Caco-2 (cell line): ENCODE data around the gene MLPH. TPM values are rescaled to one million over a fixed set of nuclear protein-coding genes. Genes with fewer than 3 reads are reported as not detected.

ENCODE experiments used
- BruUV-seq: library from RNA; stranded (reverse); fragments of 400-500 nt; replicated peaks from 2 replicates; lab custom pipeline; 2021; lab: Mats Ljungman, UMichigan
- CTCF ChIA-PET: fragments of 300-600 bp; sonication (Branson Sonifier 250); formaldehyde crosslinking; loops from one replicate; lab custom pipeline; 2022; ENCODE audit warnings: antibody characterized with exemption; lab: Charles Lee
- POLR2A ChIA-PET: fragments of 300-600 bp; sonication (Branson Sonifier 250); formaldehyde crosslinking; loops from one replicate; lab custom pipeline; 2022; ENCODE audit warnings: antibody characterized with exemption; lab: Charles Lee
- DNase-seq, 2 experiments: peaks; one replicate each; pipeline versions ENCODE4 v3.0.0 to v3.0.0-alpha.2; 2020 to 2022
- H3K27me3 ChIP-seq: replicated peaks from 2 replicates; pipeline ENCODE4 v1.6.0; 2011; ENCODE audit warnings: low read length; ENCODE audit not compliant: control insufficient read depth, insufficient read depth
- H3K36me3 ChIP-seq: 2 replicates; pipeline ENCODE4 v1.5.1; 2011; ENCODE audit warnings: low read length; ENCODE audit not compliant: control insufficient read depth, insufficient read depth
- H3K4me1 ChIP-seq: fragments of 250-450 bp; sonication (Bioruptor Pico); 2 replicates; pipeline ENCODE4 v1.5.1; 2020; ENCODE audit warnings: mild to moderate bottlenecking
- H3K4me3 ChIP-seq: 2 replicates; pipeline ENCODE4 v1.5.1; 2011; ENCODE audit warnings: low read depth, mild to moderate bottlenecking, control low read depth, low read length
- H3K9me3 ChIP-seq: fragments of 250-450 bp; sonication (Bioruptor Pico); 2 replicates; pipeline ENCODE4 v1.5.1; 2020; ENCODE audit warnings: mild to moderate bottlenecking, moderate library complexity
- H3K27ac Mint-ChIP-seq: one replicate; pipeline ENCODE4 v1.8.0; 2022; ENCODE audit warnings: mixed read lengths; ENCODE audit not compliant: unreplicated experiment
- H3K27me3 Mint-ChIP-seq: one replicate; pipeline ENCODE4 v1.8.0; 2022; ENCODE audit warnings: mixed read lengths; ENCODE audit not compliant: insufficient read depth, unreplicated experiment
- H3K36me3 Mint-ChIP-seq: one replicate; pipeline ENCODE4 v1.8.0; 2022; ENCODE audit warnings: mild to moderate bottlenecking, mixed read lengths; ENCODE audit not compliant: insufficient read depth, unreplicated experiment
- H3K4me1 Mint-ChIP-seq: one replicate; pipeline ENCODE4 v1.8.0; 2022; ENCODE audit warnings: low read depth, mixed read lengths; ENCODE audit not compliant: unreplicated experiment
- H3K4me3 Mint-ChIP-seq: one replicate; pipeline ENCODE4 v1.8.0; 2022; ENCODE audit warnings: mild to moderate bottlenecking, moderate library complexity, mixed read lengths; ENCODE audit not compliant: unreplicated experiment
- H3K9me3 Mint-ChIP-seq: one replicate; pipeline ENCODE4 v1.8.0; 2022; ENCODE audit warnings: mixed read lengths; ENCODE audit not compliant: unreplicated experiment
- CTCF ChIP-seq, 2 experiments: fragments of 200-600 bp in 1 of 2; IDR thresholded peaks; 1 replicate in 1 of 2; 2 replicates in 1 of 2; pipeline versions ENCODE4 v1.5.1 to v1.8.0; 2011 to 2022; ENCODE audit warnings: antibody characterized with exemption in 1 of 2, control low read depth in 1 of 2, inconsistent platforms in 1 of 2, low read depth in 1 of 2, low read length in 1 of 2, mild to moderate bottlenecking in 1 of 2, moderate library complexity in 1 of 2; ENCODE audit not compliant: insufficient read depth in 1 of 2, severe bottlenecking in 1 of 2, unreplicated experiment in 1 of 2
- intact Hi-C: fragments of 100-400 bp; cut with micrococcal nuclease; formaldehyde crosslinking; loops from one replicate; pipeline ENCODE4 v1.10.0; 2022; ENCODE audit not compliant: unreplicated experiment
- total RNA-seq: library from RNA; stranded (reverse); gene quantifications from 2 replicates; pipeline ENCODE4 v1.2.3, GENCODE V29; 2022

Gene MLPH
- total RNA-seq, 1 experiment from 2014 or later, result not detected

GRCh38 chr2:237577458-237577857 is 90.4 kb downstream of the MLPH start:
- BruUV-seq, result no TSS peak

GRCh38 chr2:237577956-237578870 is 91.2 kb downstream of the MLPH start:
- no peak overlapping the region for H3K27ac Mint-ChIP-seq
- intact Hi-C loops, result no loop called here
- no peaks in the 10 kb centered on the region for H3K9me3 ChIP-seq
- POLR2A ChIA-PET, result no interaction called here
- CTCF ChIA-PET, result no interaction called here
- no peaks in the 10 kb centered on the region for H3K9me3 Mint-ChIP-seq
- H3K4me1 ChIP-seq, result no peaks in the 10 kb centered on the region
- no peak for TF ChIP-seq CTCF (IDR thresholded peaks at IDR 0.05; ENCODE audit: insufficient read depth in 1 of 2, low read depth in 1 of 2, low read length in 1 of 2, severe bottlenecking in 1 of 2, unreplicated experiment in 1 of 2)
- H3K4me3 Mint-ChIP-seq, result no peak overlapping the region
- no TSS peak for BruUV-seq
- H3K4me3 ChIP-seq, result no peak overlapping the region
- no peaks in the 10 kb centered on the region for H3K4me1 Mint-ChIP-seq
- no peak for DNase-seq
- H3K27me3 Mint-ChIP-seq, result no peaks in the 10 kb centered on the region
- no peaks in the 10 kb centered on the region for H3K36me3 ChIP-seq
- no peaks in the 10 kb centered on the region for H3K27me3 ChIP-seq
- peaks cover 39% of the 10 kb centered on the region for H3K36me3 Mint-ChIP-seq

More at GRCh38 chr2:237577458-237577857, 90.4 kb downstream of the MLPH start:
- ChIA-PET POLR2A (no interaction called here), CTCF (no interaction called here)
- Mint-ChIP-seq H3K36me3 (peaks cover 39% of the 10 kb centered on the region), H3K4me3 (no peak overlapping the region), H3K27ac (no peak overlapping the region), H3K4me1 (peaks cover under 1% of the 10 kb centered on the region), H3K27me3 (no peaks in the 10 kb centered on the region), H3K9me3 (no peaks in the 10 kb centered on the region)
- no peak overlapping the region for H3K4me3 ChIP-seq
- DNase-seq, result no peak
- H3K36me3 ChIP-seq, result no peaks in the 10 kb centered on the region
- H3K9me3 ChIP-seq, result no peaks in the 10 kb centered on the region
- no peaks in the 10 kb centered on the region for H3K4me1 ChIP-seq
- TF ChIP-seq CTCF (IDR thresholded peaks at IDR 0.05; ENCODE audit: insufficient read depth in 1 of 2, low read depth in 1 of 2, low read length in 1 of 2, severe bottlenecking in 1 of 2, unreplicated experiment in 1 of 2), result no peak
- no peaks in the 10 kb centered on the region for H3K27me3 ChIP-seq
- intact Hi-C loops, result no loop called here

GRCh38 chr2:237581326-237581725 is 94.3 kb downstream of the MLPH start:
- no peaks in the 10 kb centered on the region for H3K27me3 ChIP-seq
- no peaks in the 10 kb centered on the region for H3K9me3 Mint-ChIP-seq
- intact Hi-C loops, result loop anchor here (2.0 kb wide), 1 partner anchor 163 kb away; no protein-coding TSS in a partner anchor
- H3K4me3 ChIP-seq, result no peak overlapping the region
- no peaks in the 10 kb centered on the region for H3K36me3 ChIP-seq
- H3K4me3 Mint-ChIP-seq, result no peak overlapping the region
- no TSS peak for BruUV-seq
- no peak overlapping the region for H3K27ac Mint-ChIP-seq
- POLR2A ChIA-PET, result interaction anchor here (0.7 kb wide), 1 partner anchor 134 kb away, joined by 3 read pairs; no protein-coding TSS in a partner anchor
- no peaks in the 10 kb centered on the region for H3K4me1 ChIP-seq
- H3K4me1 Mint-ChIP-seq, result no peaks in the 10 kb centered on the region
- no peaks in the 10 kb centered on the region for H3K9me3 ChIP-seq
- H3K36me3 Mint-ChIP-seq, result peaks cover 27% of the 10 kb centered on the region
- no peaks in the 10 kb centered on the region for H3K27me3 Mint-ChIP-seq
- no peak for DNase-seq
- CTCF ChIA-PET, result interaction anchor here (0.6 to 1.5 kb wide), 6 partner anchors 9 to 194 kb away, joined by 3 to 8 read pairs (median 4); no protein-coding TSS in a partner anchor
- no peak for TF ChIP-seq CTCF (IDR thresholded peaks at IDR 0.05; ENCODE audit: insufficient read depth in 1 of 2, low read depth in 1 of 2, low read length in 1 of 2, severe bottlenecking in 1 of 2, unreplicated experiment in 1 of 2)
